Activated gamma-delta T cell treated with anti-CD3 and anti-CD28 coated beads, Interleukin-2, amount 50 U/mL, for 16 hours (primary cell): ENCODE measurements around the gene SERPINA3.

Source experiments
- DNase-seq: peaks from one replicate; pipeline ENCODE4 v3.0.0-alpha.2; 2020; ENCODE audit warnings: low read depth

SERPINA3 gene

DNA sequence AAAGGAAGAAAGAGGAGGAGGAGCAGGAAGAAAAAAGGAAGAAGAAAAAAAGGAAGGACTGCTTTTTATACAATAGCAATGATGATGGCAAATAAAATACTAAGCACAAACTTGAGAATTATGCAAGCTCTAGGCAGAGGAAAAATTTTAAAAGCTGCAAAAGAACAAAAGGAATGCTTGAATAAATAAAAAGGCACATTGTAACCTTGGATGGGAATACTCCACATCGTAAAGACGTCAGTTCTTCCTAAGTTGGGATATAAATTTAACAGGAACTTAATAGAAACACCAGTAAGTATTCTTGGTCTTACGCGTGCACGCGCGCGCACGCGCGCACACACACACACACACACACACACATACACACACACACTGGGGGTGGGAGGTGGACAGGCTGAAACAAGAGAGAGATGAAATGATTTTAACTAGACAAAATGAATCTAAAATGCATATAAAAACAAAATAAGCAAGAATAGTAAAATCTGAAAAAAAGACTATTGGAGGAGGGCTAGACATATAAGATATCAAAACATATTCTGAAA lies 43.0 kb downstream of the SERPINA3 start:
- DNase-seq = no peak

DNA sequence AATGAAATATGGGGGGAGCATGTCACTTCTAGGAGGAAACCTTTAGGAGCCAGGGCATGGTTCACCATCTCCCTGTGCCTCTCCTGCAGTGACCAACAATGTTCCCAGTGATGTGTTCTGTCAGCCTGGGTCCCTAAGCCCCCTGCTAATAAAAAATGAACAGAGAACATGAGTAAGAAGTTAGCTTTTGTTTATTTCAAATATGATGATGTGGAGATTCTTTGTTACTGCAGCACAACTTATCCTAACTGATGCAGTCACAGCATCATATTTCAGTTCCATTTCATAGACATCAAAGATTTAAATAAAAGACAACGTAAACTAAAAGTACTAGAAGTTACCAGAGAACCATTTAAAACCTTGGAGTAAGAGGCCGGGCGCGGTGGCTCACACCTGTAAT lies 43.9 kb downstream of the SERPINA3 start:
- DNase-seq = no peak

DNA sequence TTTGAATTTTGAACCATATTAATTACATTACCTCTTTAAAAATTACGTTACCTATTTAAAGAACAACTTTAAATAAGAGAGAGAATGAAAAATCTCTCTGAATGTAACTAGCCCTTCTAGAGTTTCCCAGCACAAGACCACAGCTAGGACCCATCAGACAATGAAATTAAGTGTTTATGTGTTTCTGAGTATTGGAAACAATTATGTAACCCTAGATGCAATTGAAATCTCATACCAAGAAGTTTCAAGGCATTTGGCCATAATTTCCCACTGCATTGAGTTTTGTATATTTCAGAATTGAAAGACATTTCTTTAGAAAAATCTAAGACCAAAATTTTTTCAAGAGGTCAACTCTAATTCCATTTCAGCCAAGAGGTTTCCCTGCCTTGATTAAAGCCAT lies 47.1 kb downstream of the SERPINA3 start:
- no peak for DNase-seq

DNA sequence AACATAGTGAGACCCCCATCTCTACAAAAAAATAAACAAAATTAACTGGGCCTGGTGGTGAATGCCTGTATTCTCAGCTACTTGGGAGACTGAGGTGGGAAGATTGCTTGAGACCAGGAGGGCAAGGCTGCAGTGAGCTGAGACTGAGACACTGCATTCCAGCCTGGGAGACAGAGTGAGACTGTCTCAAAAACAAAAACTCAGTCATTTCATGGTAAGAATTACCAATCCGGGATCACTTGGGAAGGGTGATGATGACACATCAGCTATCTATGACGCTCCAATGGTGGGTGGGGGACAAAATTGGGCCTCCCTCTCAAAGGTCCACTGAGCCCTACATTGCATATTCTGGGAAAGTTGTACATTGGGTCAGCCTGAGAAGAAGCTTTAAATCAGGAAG lies 47.7 kb downstream of the SERPINA3 start:
- no peak for DNase-seq

DNA sequence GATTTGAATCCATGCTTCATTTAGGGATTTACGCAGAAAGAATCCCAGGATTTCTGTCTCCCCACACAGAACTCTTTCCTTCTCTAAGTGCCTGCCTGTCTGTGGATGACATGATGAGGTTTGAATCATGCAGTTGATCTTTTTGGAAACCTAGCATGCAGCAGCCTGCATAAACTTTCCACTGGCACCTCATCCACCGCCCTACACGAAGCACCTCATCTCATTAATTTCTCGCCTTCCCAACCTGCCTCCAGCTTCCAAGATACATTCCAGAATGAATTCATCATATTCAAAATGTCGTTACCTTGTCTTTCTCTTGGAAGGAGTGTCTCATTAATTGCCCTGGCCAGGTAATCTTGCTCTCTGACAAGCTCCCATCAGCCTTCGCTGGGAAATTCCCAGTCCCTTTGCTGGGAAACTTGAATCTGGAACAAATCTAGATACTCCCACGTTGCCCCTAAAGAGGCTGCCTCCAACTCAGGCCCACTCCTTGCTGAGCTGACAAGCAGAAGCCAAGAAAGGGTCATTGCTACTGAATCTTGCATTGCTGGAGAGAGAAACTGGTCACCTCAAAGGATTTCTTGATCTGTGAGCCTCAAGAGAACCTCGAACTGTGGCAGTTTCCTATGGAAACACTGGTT lies 48.2 kb downstream of the SERPINA3 start:
- DNase-seq = no peak

DNA sequence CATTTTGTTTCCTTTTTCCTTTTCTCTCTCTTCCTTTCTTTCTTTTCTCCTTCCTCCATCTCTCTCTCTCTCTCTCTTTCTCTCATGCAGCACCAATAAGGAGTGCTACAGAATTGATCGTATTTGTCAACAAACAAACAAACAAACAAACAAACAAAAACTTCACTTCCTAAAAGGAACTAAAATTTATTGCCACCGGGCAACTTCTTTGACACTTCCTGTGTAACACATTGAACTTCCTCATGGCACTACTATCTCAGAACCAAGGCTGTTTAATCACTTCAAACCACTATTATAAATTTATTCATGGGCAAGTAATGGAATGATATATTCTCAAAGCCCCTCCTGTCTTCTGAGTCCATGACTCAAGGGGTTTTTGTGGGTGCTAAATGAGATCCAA lies 51.3 kb downstream of the SERPINA3 start:
- no peak for DNase-seq

DNA sequence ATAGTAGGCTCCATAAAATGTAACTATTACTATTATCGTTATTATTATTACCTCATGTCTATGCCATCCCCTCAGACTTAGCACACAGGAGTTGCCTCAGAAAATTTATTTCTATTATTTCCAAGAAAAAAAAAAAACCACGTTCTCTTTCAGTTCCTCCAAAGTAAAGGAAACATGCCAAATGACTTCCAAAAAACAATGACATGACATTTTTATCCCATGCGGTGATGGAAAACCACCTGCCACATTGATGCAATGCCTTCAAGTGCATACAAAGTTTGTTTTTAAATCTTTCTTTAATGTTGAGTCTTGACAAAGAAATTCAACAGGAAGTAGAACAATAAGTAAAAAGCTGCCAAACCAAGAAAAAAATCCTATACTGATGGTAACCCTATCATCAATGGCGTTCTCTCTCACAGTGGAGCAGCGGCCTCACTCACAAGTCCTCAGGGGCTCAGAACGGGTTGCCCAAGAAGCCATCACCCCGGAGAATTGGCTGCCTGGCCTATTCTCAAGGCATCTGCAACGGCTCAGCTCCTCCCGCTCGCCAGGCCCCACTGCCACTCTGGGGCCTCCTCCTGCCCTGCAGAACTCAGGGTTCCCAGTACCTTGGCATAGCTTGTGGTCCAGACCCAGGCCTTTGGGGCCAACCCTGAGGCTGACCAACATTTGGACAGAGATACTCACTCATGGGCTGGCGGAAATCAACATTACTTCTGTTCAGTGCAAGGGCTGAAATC lies 51.9 kb downstream of the SERPINA3 start:
- DNase-seq = no peak

DNA sequence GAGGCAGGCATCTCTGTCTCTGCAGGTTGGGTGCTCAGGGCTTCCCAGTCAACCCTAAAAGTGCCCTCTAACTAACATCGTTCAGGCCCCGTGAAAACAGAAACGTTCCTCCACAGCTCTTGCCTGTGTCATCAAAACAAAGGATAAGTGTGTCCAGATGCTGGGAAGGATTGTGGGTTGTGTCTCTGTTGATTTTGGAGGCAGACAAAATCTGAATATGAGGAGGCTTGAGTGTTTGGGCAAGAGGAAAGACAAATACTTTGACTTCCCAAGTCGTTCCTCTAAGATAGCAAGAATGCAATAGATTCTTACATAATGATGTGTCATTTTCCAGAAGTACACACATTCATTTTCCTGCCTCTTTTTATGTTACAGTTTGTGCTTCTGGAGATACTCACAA lies 52.9 kb downstream of the SERPINA3 start:
- DNase-seq = no peak

DNA sequence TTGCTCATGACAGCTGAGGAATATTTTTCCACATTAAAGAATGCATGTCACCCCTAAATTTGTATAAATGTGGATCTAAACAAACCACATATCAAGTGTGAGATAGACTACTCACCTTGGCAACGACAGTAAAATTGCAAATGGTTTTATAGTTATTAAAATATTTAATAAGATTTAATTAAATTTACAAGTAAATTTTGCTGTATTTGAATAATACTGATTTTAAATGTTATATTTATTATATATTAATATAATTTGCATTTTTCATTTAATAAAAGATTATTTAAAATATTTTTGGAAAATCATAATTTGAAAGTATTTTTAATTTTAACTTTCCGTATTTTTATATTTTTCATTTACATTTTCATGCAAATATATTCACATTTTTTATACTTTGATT lies 53.4 kb downstream of the SERPINA3 start:
- no peak for DNase-seq

DNA sequence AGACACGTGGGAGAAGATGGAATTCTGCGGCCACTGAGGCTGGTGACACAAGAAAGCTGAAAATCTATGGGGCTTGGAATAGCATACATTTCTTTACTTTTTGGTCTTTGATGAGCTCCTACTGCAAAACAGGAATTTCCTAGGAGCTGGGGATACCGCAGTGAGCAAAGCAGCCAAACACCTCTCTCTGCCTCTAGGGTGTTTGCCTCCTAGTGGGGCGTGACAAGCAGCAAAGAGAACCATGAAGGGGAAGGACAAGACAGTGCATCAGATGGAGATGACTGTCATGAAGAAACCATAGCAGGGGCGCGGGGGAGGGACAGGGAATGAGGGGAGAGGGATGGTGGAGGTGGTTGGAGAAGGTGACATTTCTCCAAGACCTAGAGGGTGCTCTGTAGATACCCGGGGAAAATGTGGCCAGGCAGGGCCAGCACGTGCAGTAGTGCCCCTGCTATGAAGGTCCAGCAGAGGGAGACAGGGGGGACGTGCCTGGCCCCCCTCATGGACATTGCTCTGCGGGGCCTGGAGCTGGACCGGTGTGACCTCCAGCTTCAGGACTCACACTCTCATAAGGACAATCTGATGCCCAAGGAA lies 58.6 kb downstream of the SERPINA3 start:
- no peak for DNase-seq

DNA sequence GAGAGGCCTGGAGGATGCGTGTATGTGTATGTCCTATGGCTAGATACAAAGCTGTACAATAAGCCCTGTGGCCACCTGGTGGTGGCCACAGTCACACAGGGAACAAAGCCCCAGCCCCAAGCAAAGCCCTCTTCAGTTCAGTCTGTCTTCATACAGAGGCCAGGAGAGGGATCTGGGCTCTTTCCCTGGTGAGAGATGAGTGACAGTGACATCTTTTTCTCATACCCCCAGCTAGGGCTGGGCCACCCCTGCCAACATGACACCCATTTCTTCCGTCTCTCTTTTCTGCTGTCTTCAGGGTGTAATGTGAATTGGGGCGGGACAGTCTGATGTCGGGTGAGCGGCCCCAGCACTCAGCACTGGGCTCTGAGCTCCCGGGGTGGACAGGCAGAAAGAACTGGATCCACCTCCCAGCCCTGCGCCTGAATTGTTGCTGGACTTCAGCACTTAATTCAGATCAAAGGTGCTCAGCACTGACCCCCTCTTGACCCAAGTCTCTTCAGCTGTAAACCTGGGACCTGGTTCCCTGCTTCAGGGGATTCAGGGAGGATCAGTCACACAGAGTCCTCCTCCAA lies 59.8 kb downstream of the SERPINA3 start:
- no peak for DNase-seq

DNA sequence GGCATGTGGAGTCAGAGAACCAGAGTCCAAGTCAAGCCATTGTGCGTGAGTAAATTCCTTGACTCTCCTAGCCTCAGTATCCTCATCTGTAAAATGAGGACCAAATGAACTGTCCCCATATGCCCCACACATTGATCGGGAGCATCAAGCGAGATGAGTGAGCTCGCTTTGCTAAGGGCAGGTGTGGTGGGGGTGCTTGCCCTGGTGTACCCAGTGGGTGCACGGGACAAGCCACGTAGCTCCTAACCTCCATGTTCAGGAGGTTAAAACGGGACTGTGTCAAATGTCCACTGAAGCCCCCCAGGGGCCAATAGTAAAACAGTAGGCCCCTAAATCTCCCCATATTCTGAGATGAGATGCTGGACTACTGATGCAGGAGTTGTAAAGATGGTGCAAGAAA lies 60.9 kb downstream of the SERPINA3 start:
- no peak for DNase-seq
